IMR-90 (cell line): ENCODE data around the gene RNFT2. TPM values are rescaled to one million over a fixed set of nuclear protein-coding genes. Genes with fewer than 3 reads are reported as not detected.
"Not testable (repeated sequence)": the region's sequence is repeated elsewhere in the genome, so short reads cannot be mapped to it uniquely, and the experiment has no call there.

Source experiments
- ATAC-seq: fragments of 200-7000 bp; cut with Tn5 transposase; 2 replicates; pipeline ENCODE4 v1.9.1; 2020; ENCODE audit warnings: low read depth, mild to moderate bottlenecking, moderate library complexity
- BruUV-seq: library from RNA; stranded (reverse); fragments of 400-500 nt; replicated peaks from 2 replicates; lab custom pipeline; 2021; lab: Mats Ljungman, UMichigan
- CTCF ChIA-PET: fragments of 300-600 bp; formaldehyde crosslinking; extraction: SDS; loops from one replicate; lab custom pipeline; 2021; ENCODE audit warnings: antibody characterized with exemption; lab: Yijun Ruan, JAX
- POLR2A ChIA-PET: fragments of 300-600 bp; sonication (Branson Sonifier 250); formaldehyde crosslinking; loops from one replicate; lab custom pipeline; 2022; ENCODE audit warnings: antibody characterized with exemption; ENCODE audit not compliant: unreplicated experiment; lab: Charles Lee
- DNase-seq: peaks from one replicate; pipeline ENCODE4 v3.0.0; 2013
- H2AFZ ChIP-seq: replicated peaks from 2 replicates; pipeline ENCODE3; 2013; ENCODE audit warnings: low read length, mild to moderate bottlenecking; ENCODE audit not compliant: poor library complexity
- H2AK5ac ChIP-seq: 2 replicates; pipeline ENCODE4 v1.6.1; 2013; ENCODE audit warnings: low read depth, low read length, inconsistent platforms
- H2AK9ac ChIP-seq: replicated peaks from 2 replicates; pipeline ENCODE3; 2013; ENCODE audit warnings: mild to moderate bottlenecking, low read depth, low read length, moderate library complexity; ENCODE audit not compliant: poor library complexity
- H2BK120ac ChIP-seq: 2 replicates; pipeline ENCODE4 v1.6.1; 2013; ENCODE audit warnings: low read depth, low read length, inconsistent platforms
- H2BK15ac ChIP-seq: 3 replicates; pipeline ENCODE4 v1.6.1; 2013; ENCODE audit warnings: low read depth, low read length, inconsistent platforms
- H2BK20ac ChIP-seq: 2 replicates; pipeline ENCODE4 v1.6.1; 2013; ENCODE audit warnings: low read depth, mild to moderate bottlenecking, inconsistent platforms, low read length, moderate library complexity
- H2BK5ac ChIP-seq: 2 replicates; pipeline ENCODE4 v1.6.1; 2013; ENCODE audit warnings: mild to moderate bottlenecking, low read depth, low read length, inconsistent platforms; ENCODE audit not compliant: poor library complexity, severe bottlenecking
- H3K14ac ChIP-seq: replicated peaks from 2 replicates; pipeline ENCODE4 v1.6.1; 2013; ENCODE audit warnings: low read depth, low read length, inconsistent platforms
- H3K18ac ChIP-seq: 2 replicates; pipeline ENCODE4 v1.6.1; 2013; ENCODE audit warnings: low read depth, low read length, control low read depth
- H3K23ac ChIP-seq: 2 replicates; pipeline ENCODE4 v1.6.1; 2013; ENCODE audit warnings: low read depth, low read length, inconsistent platforms
- H3K27ac ChIP-seq: 2 replicates; pipeline ENCODE4 v1.5.1; 2013; ENCODE audit warnings: mild to moderate bottlenecking, control low read depth, low read length; ENCODE audit not compliant: insufficient read depth
- H3K27me3 ChIP-seq: 2 replicates; pipeline ENCODE4 v1.6.1; 2013; ENCODE audit warnings: low read length; ENCODE audit not compliant: control insufficient read depth, insufficient read depth
- H3K36me3 ChIP-seq: 2 replicates; pipeline ENCODE4 v1.6.1; 2013; ENCODE audit warnings: low read length, mixed read lengths; ENCODE audit not compliant: control insufficient read depth, insufficient read depth
- H3K4ac ChIP-seq: 2 replicates; pipeline ENCODE4 v1.6.1; 2013; ENCODE audit warnings: low read depth, low read length, inconsistent platforms
- H3K4me1 ChIP-seq: 2 replicates; pipeline ENCODE4 v1.6.1; 2013; ENCODE audit warnings: low read length, mixed read lengths; ENCODE audit not compliant: control insufficient read depth, insufficient read depth
- H3K4me2 ChIP-seq: 2 replicates; pipeline ENCODE4 v1.6.1; 2013; ENCODE audit warnings: low read depth, mild to moderate bottlenecking, control low read depth, low read length, moderate library complexity
- H3K4me3 ChIP-seq: 2 replicates; pipeline ENCODE4 v1.5.1; 2013; ENCODE audit warnings: low read depth, mild to moderate bottlenecking, control low read depth, low read length, moderate library complexity; ENCODE audit not compliant: insufficient read depth
- H3K56ac ChIP-seq: 2 replicates; pipeline ENCODE4 v1.6.1; 2013; ENCODE audit warnings: low read length, inconsistent platforms; ENCODE audit not compliant: insufficient read depth; ENCODE audit errors: extremely low read depth
- H3K79me1 ChIP-seq, 2 experiments: 2 replicates each; pipeline ENCODE4 v1.6.1; 2013; ENCODE audit warnings: low read length in 2 of 2, inconsistent platforms in 1 of 2, low read depth in 1 of 2
- H3K9ac ChIP-seq: 2 replicates; pipeline ENCODE4 v1.6.1; 2013; ENCODE audit warnings: low read depth, low read length, control low read depth
- H3K9me1 ChIP-seq: 2 replicates; pipeline ENCODE4 v1.6.1; 2013; ENCODE audit warnings: low read length, inconsistent platforms; ENCODE audit not compliant: insufficient read depth
- H3K9me3 ChIP-seq: 2 replicates; pipeline ENCODE4 v1.6.1; 2013; ENCODE audit warnings: low read length; ENCODE audit not compliant: control insufficient read depth, insufficient read depth
- H4K20me1 ChIP-seq: 2 replicates; pipeline ENCODE4 v1.6.1; 2013; ENCODE audit warnings: low read length, inconsistent platforms; ENCODE audit not compliant: insufficient read depth
- H4K5ac ChIP-seq: 2 replicates; pipeline ENCODE4 v1.6.1; 2013; ENCODE audit warnings: mild to moderate bottlenecking, low read depth, low read length, control low read depth
- H4K8ac ChIP-seq, 2 experiments: 2 replicates each; pipeline ENCODE4 v1.6.1; 2013; ENCODE audit warnings: low read depth in 2 of 2, low read length in 2 of 2, control low read depth in 1 of 2, inconsistent platforms in 1 of 2
- H4K91ac ChIP-seq: 2 replicates; pipeline ENCODE4 v1.6.1; 2013; ENCODE audit warnings: low read depth, low read length, inconsistent platforms; ENCODE audit not compliant: insufficient read depth
- WGBS, 2 experiments: methylation state at CpG; one replicate each; pipeline versions ENCODE4 v1.1.5 to v1.1.7; 2013; ENCODE audit warnings: missing lambda C conversion rate in 2 of 2; ENCODE audit not compliant: insufficient read length in 1 of 2; ENCODE audit errors: extremely low coverage in 2 of 2; 5-methylcytosine and 5-hydroxymethylcytosine counted together
- dilution Hi-C: fragments of 300-500 bp; cut with HindIII; formaldehyde crosslinking; loops from one replicate; pipeline ENCODE4 v1.14.3; 2018; ENCODE audit warnings: low sequenced_read_pairs; ENCODE audit not compliant: unreplicated experiment
- in situ Hi-C: fragments of 300-500 bp; cut with MboI; formaldehyde crosslinking; loops from 3 replicates; pipeline ENCODE4 v1.14.3; 2019; ENCODE audit warnings: low sequenced_read_pairs, inconsistent platforms, mixed read lengths
- intact Hi-C: fragments of 100-400 bp; cut with micrococcal nuclease; formaldehyde crosslinking; loops from 2 replicates; pipeline ENCODE4 v1.10.0; 2022
- polyA plus RNA-seq, 3 experiments: library from polyadenylated mRNA; depleted of rRNA; stranded (reverse); fragments of >200 nt; gene quantifications; 2 replicates each; pipeline ENCODE4 v1.2.3, GENCODE V29; 2012; ENCODE audit warnings: low replicate concordance in 1 of 3
- total RNA-seq: library from RNA; depleted of rRNA; stranded (reverse); fragments of >200 nt; gene quantifications from 2 replicates; pipeline ENCODE4 v1.2.3, GENCODE V29; 2012

The RNFT2 gene
- total and polyA plus RNA-seq, 2 of the 4 experiments (the other 2 are of a cell fraction): 1.6 to 2.3 TPM

GRCh38 chr12:116742787-116743186 is 4.7 kb downstream of the RNFT2 start:
- H2BK120ac ChIP-seq, H2BK15ac ChIP-seq, CTCF ChIA-PET, H3K56ac ChIP-seq, H2AK5ac ChIP-seq, H3K79me1 ChIP-seq, H3K18ac ChIP-seq, intact Hi-C loops, H4K8ac ChIP-seq, in situ Hi-C loops, H4K91ac ChIP-seq, H2AK9ac ChIP-seq, H3K9me3 ChIP-seq, H2BK20ac ChIP-seq, H4K20me1 ChIP-seq, H2BK5ac ChIP-seq, H3K27me3 ChIP-seq, DNase-seq, dilution Hi-C loops, H4K5ac ChIP-seq, ATAC-seq, H3K9ac ChIP-seq, H2AFZ ChIP-seq, H3K4me3 ChIP-seq, BruUV-seq, H3K4me2 ChIP-seq, H3K27ac ChIP-seq, H3K23ac ChIP-seq, H3K4ac ChIP-seq, H3K4me1 ChIP-seq, H3K14ac ChIP-seq, H3K9me1 ChIP-seq, H3K36me3 ChIP-seq: not testable (repeated sequence)
- whole genome bisulfite sequencing, 2 experiments: no CpG with 5 or more reads among the region's 2 CpGs
- POLR2A ChIA-PET: interaction anchor here (0.6 kb wide), 1 partner anchor 210 kb away, joined by 24 read pairs; no protein-coding TSS in a partner anchor
